Common myeloid progenitor, CD34-positive (primary cell): ENCODE data around the gene OS9. TPM values are rescaled to one million over a fixed set of nuclear protein-coding genes. Genes with fewer than 3 reads are reported as not detected.
A peak's percentile ranks its signal among the peaks of the same experiment; 100 is the strongest.
"Not testable (repeated sequence)": the region's sequence is repeated elsewhere in the genome, so short reads cannot be mapped to it uniquely, and the experiment has no call there.

Source experiments
- CTCF ChIA-PET: fragments of 350-600 bp; sonication (Branson Sonifier 250); formaldehyde crosslinking; loops from one replicate; lab custom pipeline; 2021; ENCODE audit warnings: antibody characterized with exemption; lab: Charles Lee
- POLR2A ChIA-PET: fragments of 350-600 bp; sonication (Branson Sonifier 250); formaldehyde crosslinking; loops from one replicate; lab custom pipeline; 2021; ENCODE audit warnings: antibody characterized with exemption; lab: Charles Lee
- DNase-seq, 3 donors: peaks; one replicate each; pipeline versions ENCODE4 v3.0.0 to v3.0.0-alpha.2; 2013
- H3K27ac ChIP-seq, 2 experiments: 1 replicate in 1 of 2; 2 replicates in 1 of 2; pipeline ENCODE4 v1.7.0; 2013; ENCODE audit warnings: inconsistent platforms in 2 of 2, low read length in 2 of 2, mild to moderate bottlenecking in 2 of 2, low read depth in 1 of 2, moderate library complexity in 1 of 2; ENCODE audit not compliant: severe bottlenecking in 2 of 2, insufficient read depth in 1 of 2, poor library complexity in 1 of 2
- H3K27me3 ChIP-seq, 5 experiments: replicated peaks in 2 of 5; 1 replicate in 3 of 5; 2 replicates in 2 of 5; pipeline versions ENCODE4 v1.6.1 to v1.7.0; 2013; ENCODE audit warnings: low read length in 4 of 5, mild to moderate bottlenecking in 2 of 5, moderate library complexity in 2 of 5, inconsistent platforms in 1 of 5; ENCODE audit not compliant: insufficient read depth in 5 of 5, control insufficient read depth in 4 of 5
- H3K36me3 ChIP-seq, 4 experiments: 1 replicate in 2 of 4; 2 replicates in 2 of 4; pipeline versions ENCODE4 v1.6.1 to v1.7.0; 2013; ENCODE audit warnings: low read length in 3 of 4, control low read depth in 1 of 4, mild to moderate bottlenecking in 1 of 4; ENCODE audit not compliant: control insufficient read depth in 4 of 4, insufficient read depth in 4 of 4
- H3K4me1 ChIP-seq, 4 experiments: 1 replicate in 3 of 4; 2 replicates in 1 of 4; pipeline versions ENCODE4 v1.6.1 to v1.7.1; 2013; ENCODE audit warnings: low read length in 3 of 4, mild to moderate bottlenecking in 3 of 4, control low read depth in 1 of 4, inconsistent platforms in 1 of 4, moderate library complexity in 1 of 4; ENCODE audit not compliant: control insufficient read depth in 4 of 4, insufficient read depth in 4 of 4; ENCODE audit errors: control extremely low read depth in 1 of 4
- H3K4me3 ChIP-seq, 7 experiments: 1 replicate in 4 of 7; 2 replicates in 3 of 7; pipeline versions ENCODE4 v1.5.1 to v1.7.0; 2013; ENCODE audit warnings: mild to moderate bottlenecking in 7 of 7, low read length in 6 of 7, moderate library complexity in 6 of 7, inconsistent platforms in 2 of 7, low read depth in 2 of 7, control low read depth in 1 of 7; ENCODE audit not compliant: insufficient read depth in 4 of 7, control insufficient read depth in 1 of 7; ENCODE audit errors: extremely low read depth in 1 of 7
- H3K9me3 ChIP-seq, 5 experiments: 1 replicate in 4 of 5; 2 replicates in 1 of 5; pipeline versions ENCODE4 v1.6.1 to v1.7.1; 2013; ENCODE audit warnings: low read length in 4 of 5, mild to moderate bottlenecking in 2 of 5, inconsistent platforms in 1 of 5, low read depth in 1 of 5, moderate library complexity in 1 of 5; ENCODE audit not compliant: control insufficient read depth in 4 of 5, insufficient read depth in 2 of 5; ENCODE audit errors: control extremely low read depth in 1 of 5
- WGBS: methylation state at CpG from one replicate; pipeline ENCODE4 v1.1.5; 2013; ENCODE audit not compliant: insufficient coverage; 5-methylcytosine and 5-hydroxymethylcytosine counted together
- polyA plus RNA-seq: library from polyadenylated mRNA; unstranded; fragments of 120-200 nt; gene quantifications from one replicate; pipeline ENCODE4 v1.2.1, GENCODE V29; 2013

The OS9 gene, protein sequence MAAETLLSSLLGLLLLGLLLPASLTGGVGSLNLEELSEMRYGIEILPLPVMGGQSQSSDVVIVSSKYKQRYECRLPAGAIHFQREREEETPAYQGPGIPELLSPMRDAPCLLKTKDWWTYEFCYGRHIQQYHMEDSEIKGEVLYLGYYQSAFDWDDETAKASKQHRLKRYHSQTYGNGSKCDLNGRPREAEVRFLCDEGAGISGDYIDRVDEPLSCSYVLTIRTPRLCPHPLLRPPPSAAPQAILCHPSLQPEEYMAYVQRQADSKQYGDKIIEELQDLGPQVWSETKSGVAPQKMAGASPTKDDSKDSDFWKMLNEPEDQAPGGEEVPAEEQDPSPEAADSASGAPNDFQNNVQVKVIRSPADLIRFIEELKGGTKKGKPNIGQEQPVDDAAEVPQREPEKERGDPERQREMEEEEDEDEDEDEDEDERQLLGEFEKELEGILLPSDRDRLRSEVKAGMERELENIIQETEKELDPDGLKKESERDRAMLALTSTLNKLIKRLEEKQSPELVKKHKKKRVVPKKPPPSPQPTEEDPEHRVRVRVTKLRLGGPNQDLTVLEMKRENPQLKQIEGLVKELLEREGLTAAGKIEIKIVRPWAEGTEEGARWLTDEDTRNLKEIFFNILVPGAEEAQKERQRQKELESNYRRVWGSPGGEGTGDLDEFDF
- polyA plus RNA-seq = 177 TPM

DNA sequence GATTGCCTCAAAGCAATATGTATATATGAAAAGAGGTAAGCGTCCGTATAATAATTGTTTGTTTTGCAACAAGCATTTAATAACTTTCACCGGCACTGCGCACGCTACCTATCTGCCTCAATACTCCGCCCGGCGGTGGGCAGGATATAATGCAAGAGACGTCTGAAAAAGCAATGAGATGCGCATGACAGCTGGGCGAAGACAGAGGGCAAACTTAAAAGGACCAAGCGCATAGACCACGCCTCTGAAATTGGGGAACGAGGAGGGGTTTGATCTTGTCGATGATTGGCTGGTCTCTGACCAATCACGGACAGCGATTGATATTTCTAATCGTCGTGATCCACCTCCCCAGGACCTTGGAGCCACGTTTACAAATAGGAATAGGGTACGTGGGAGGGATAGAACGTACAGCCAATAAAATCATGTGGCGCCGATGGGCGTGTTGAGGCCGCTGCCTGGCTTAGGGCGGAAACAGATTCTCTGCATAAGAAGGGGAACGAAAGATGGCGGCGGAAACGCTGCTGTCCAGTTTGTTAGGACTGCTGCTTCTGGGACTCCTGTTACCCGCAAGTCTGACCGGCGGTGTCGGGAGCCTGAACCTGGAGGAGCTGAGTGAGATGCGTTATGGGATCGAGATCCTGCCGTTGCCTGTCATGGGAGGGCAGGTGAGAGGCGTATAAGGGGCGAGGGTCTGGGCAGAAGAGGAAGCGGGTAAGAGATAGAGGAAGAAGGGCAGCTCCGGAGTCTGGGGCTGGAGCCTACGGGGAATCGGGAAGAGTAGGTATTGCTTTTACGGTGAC lies at the start of gene OS9:
TSS of gene OS9 (plus strand) at position 474 of the 800 bp plus-strand sequence. CDS start at position 504, 30 bp downstream.
- peak; percentile 100 for DNase-seq
- peak within 1 kb of the TSS; percentile 92 to 100 (median 98) for H3K4me3 ChIP-seq
- 0% methylated on average over 40 of the region's 45 CpGs for WGBS
- peaks cover 0 to 2% (median 0%) of the 10 kb centered on the region in 5 experiments for H3K27me3 ChIP-seq
- no peaks in the 10 kb centered on the region for H3K9me3 ChIP-seq
- H3K4me1 ChIP-seq = peaks cover 7 to 14% (median 12%) of the 10 kb centered on the region in 4 experiments
- ChIA-PET CTCF (interaction anchor here (0.7 to 1.8 kb wide), 10 partner anchors 13 to 131 kb away, joined by 3 to 11 read pairs (median 4); partner anchors contain the start of gene B4GALNT1), POLR2A (interaction anchor here (1.0 to 1.1 kb wide), 2 partner anchors 14 to 59 kb away, joined by 3 read pairs; no protein-coding TSS in a partner anchor)
- peaks cover 10 to 32% (median 30%) of the 10 kb centered on the region in 4 experiments for H3K36me3 ChIP-seq
- H3K27ac ChIP-seq = peak within 1 kb of the TSS; percentile 65 to 91

- POLR2A ChIA-PET, H3K9me3 ChIP-seq, H3K4me1 ChIP-seq, H3K27ac ChIP-seq, H3K4me3 ChIP-seq, H3K36me3 ChIP-seq, H3K27me3 ChIP-seq: not testable (repeated sequence)
- CTCF ChIA-PET = interaction anchor here (1.0 kb wide), 1 partner anchor 61 kb away, joined by 3 read pairs; no protein-coding TSS in a partner anchor
- peak in 2 of 3 donors; percentile 45 to 56 for DNase-seq
- no CpG with 5 or more reads among the region's 13 CpGs for WGBS
Observed at GRCh38 chr12:57645990-57646658, 47.8 kb upstream of the OS9 start.

DNA sequence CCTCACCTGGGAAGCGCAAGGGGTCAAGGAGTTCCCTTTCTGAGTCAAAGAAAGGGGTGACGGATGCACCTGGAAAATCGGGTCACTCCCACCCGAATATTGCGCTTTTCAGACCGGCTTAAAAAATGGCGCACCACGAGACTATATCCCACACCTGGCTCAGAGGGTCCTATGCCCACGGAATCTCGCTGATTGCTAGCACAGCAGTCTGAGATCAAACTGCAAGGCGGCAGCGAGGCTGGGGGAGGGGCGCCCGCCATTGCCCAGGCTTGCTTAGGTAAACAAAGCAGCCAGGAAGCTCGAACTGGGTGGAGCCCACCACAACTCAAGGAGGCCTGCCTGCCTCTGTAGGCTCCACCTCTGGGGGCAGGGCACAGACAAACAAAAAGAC lies 47.3 kb upstream of the OS9 start:
- H3K9me3 ChIP-seq, H3K27ac ChIP-seq, H3K36me3 ChIP-seq, H3K4me1 ChIP-seq, DNase-seq, H3K4me3 ChIP-seq, H3K27me3 ChIP-seq, POLR2A ChIA-PET: not testable (repeated sequence)
- WGBS = no CpG with 5 or more reads among the region's 15 CpGs
- CTCF ChIA-PET = interaction anchor here (1.0 kb wide), 1 partner anchor 62 kb away, joined by 3 read pairs; no protein-coding TSS in a partner anchor

- DNase-seq = no peak
- no peak overlapping the region for H3K4me3 ChIP-seq
- no peaks in the 10 kb centered on the region for H3K4me1 ChIP-seq
- H3K27ac ChIP-seq = no peak overlapping the region
- CTCF ChIA-PET = interaction anchor here (0.8 kb wide), 1 partner anchor 8 kb away, joined by 3 read pairs; no protein-coding TSS in a partner anchor
- POLR2A ChIA-PET = no interaction called here
- no peaks in the 10 kb centered on the region for H3K27me3 ChIP-seq
- no CpG with 5 or more reads among the region's 3 CpGs for WGBS
- peaks cover 0 to 5% (median 1%) of the 10 kb centered on the region in 5 experiments for H3K9me3 ChIP-seq
- H3K36me3 ChIP-seq = no peaks in the 10 kb centered on the region
Observed at GRCh38 chr12:57654042-57654441, 39.9 kb upstream of the OS9 start.

GRCh38 chr12:57655541-57656240 lies 38.2 kb upstream of the OS9 start:
- H3K27ac ChIP-seq = no peak overlapping the region
- no peaks in the 10 kb centered on the region for H3K36me3 ChIP-seq
- DNase-seq = no peak
- H3K4me1 ChIP-seq = no peaks in the 10 kb centered on the region
- H3K4me3 ChIP-seq = no peak overlapping the region
- POLR2A ChIA-PET = interaction anchor here (1.6 kb wide), 1 partner anchor 28 kb away, joined by 5 read pairs; no protein-coding TSS in a partner anchor
- CTCF ChIA-PET = interaction anchor here (0.7 to 1.3 kb wide), 6 partner anchors 17 to 740 kb away, joined by 3 to 5 read pairs (median 3); partner anchors contain the start of gene B4GALNT1
- peaks cover 0 to 5% (median 1%) of the 10 kb centered on the region in 5 experiments for H3K9me3 ChIP-seq
- H3K27me3 ChIP-seq = no peaks in the 10 kb centered on the region
- WGBS = 87% methylated on average over 7 of the region's 23 CpGs

GRCh38 chr12:57656408-57656807 lies 37.5 kb upstream of the OS9 start:
- H3K27me3 ChIP-seq, H3K4me1 ChIP-seq, H3K36me3 ChIP-seq, DNase-seq, H3K9me3 ChIP-seq, H3K27ac ChIP-seq, H3K4me3 ChIP-seq: not testable (repeated sequence)
- WGBS = 100% methylated on average over 3 of the region's 4 CpGs
- CTCF ChIA-PET = interaction anchor here (1.0 to 1.6 kb wide), 6 partner anchors 18 to 81 kb away, joined by 3 to 6 read pairs (median 3); partner anchors contain the start of gene B4GALNT1
- POLR2A ChIA-PET = interaction anchor here (1.6 kb wide), 1 partner anchor 29 kb away, joined by 5 read pairs; no protein-coding TSS in a partner anchor
